GM12872 (cell line): ENCODE data around the gene SYT14.

ENCODE experiments used
- TF ChIP-seq, protein P1 (sequence below): IDR thresholded peaks from 3 replicates; pipeline ENCODE4 v1.5.1; 2011; ENCODE audit warnings: low read depth, mild to moderate bottlenecking, low read length, moderate library complexity; ENCODE audit not compliant: insufficient read depth

SYT14 gene

GRCh38 chr1:209929751-209930150 is 8.3 kb upstream of the SYT14 start:
- TF ChIP-seq, protein P1, sequence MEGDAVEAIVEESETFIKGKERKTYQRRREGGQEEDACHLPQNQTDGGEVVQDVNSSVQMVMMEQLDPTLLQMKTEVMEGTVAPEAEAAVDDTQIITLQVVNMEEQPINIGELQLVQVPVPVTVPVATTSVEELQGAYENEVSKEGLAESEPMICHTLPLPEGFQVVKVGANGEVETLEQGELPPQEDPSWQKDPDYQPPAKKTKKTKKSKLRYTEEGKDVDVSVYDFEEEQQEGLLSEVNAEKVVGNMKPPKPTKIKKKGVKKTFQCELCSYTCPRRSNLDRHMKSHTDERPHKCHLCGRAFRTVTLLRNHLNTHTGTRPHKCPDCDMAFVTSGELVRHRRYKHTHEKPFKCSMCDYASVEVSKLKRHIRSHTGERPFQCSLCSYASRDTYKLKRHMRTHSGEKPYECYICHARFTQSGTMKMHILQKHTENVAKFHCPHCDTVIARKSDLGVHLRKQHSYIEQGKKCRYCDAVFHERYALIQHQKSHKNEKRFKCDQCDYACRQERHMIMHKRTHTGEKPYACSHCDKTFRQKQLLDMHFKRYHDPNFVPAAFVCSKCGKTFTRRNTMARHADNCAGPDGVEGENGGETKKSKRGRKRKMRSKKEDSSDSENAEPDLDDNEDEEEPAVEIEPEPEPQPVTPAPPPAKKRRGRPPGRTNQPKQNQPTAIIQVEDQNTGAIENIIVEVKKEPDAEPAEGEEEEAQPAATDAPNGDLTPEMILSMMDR, result no peak

GRCh38 chr1:209931141-209931540 is 6.9 kb upstream of the SYT14 start:
- TF ChIP-seq, protein P1, result no peak

DNA sequence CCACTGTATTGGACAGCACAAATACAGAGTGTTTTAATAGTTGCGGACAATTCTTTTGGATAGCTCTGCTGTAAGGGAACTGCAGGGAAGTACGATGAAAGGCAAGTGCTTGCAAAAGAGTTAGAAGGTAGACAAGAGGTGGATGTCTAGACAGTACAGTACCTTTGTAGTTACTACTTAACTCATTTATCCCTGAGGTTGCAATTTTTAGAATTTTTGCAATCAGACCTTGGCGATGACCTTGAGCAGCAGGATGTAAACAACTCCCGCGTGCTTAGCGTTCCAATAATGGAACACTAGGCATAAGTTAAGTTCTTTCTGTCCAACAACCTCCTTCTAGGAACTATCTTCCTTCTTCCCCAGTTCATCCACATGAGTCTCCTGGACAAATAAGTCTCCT is 1.9 kb upstream of the SYT14 start:
- TF ChIP-seq, protein P1, result no peak

DNA sequence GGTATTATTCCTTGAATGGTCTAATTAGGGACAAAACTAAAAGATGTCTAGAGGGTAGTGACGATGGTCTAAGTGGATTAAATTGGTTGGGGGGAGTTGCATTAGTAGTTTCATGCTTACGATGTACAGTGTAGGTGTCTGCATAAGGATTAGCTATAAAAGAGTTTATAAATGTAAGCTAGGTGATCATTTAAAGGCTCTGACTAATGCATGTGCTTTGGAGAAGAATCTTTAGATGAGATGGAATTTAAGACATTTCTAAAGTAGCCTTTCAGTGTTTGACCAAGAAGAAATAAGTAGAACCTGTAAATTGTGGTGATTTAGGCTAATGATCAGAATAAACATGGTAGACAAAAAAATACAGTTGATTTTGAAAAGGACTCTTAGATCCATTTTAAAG is 7.4 kb downstream of the SYT14 start:
- TF ChIP-seq, protein P1, result no peak

- TF ChIP-seq, protein P1, result no peak
Observed at GRCh38 chr1:209948155-209948554, 10.1 kb downstream of the SYT14 start.

DNA sequence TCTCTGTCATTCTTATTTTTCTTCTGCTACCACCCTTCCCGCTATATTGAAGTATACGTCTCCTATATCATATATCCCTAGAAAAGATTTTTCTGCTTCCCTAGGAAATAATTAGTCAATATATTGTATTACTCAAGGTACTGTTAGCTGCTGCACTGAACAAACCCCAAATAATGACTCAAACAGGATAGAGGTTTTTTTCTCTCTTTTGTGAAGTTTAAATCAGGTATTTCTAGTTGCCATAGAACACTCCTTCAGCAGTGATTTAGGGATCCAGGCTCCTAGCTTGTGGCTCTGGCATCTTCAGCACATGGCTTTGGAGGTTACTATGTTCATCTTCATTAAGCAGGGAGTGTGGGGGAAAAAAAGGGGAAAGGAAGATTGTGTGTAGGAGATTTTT is 18.1 kb downstream of the SYT14 start:
- TF ChIP-seq, protein P1, result no peak

- TF ChIP-seq, protein P1, result no peak
Observed at GRCh38 chr1:209959623-209960022, 21.6 kb downstream of the SYT14 start.

DNA sequence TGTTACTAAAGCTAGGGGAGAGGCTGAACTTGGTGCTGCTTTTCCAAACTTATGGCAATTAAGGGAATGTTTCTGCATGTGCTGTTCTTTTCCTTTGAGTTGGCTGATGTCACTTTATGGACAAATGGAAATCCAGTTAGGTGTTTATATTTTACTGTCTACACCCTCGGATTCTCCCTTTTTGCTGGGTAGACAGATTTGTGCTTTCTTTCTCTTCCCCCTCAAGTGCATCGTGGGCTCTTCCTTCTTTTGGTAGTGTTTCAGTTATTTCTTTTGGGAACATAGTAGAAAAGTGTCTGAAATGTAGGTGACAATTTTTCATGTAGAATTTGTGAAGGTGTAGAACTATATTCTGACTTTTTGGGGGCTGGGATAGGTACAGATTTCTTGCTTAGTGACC is 22.9 kb downstream of the SYT14 start:
- TF ChIP-seq, protein P1, result no peak
